PC-3 (cell line): ENCODE measurements around the gene PACSIN1. TPM values are rescaled to one million over a fixed set of nuclear protein-coding genes. Genes with fewer than 3 reads are reported as not detected.

ENCODE experiments used
- ATAC-seq: fragments of 200-7000 bp; cut with Tn5 transposase; 2 replicates; pipeline ENCODE4 v1.9.1; 2020; ENCODE audit warnings: mild to moderate bottlenecking, moderate library complexity
- BruUV-seq: library from RNA; stranded (reverse); fragments of 400-500 nt; replicated peaks from 2 replicates; lab custom pipeline; 2021; lab: Mats Ljungman, UMichigan
- CTCF ChIA-PET: fragments of 300-600 bp; sonication (Branson Sonifier 250); formaldehyde crosslinking; loops from one replicate; lab custom pipeline; 2022; ENCODE audit warnings: antibody characterized with exemption; lab: Charles Lee
- POLR2A ChIA-PET: fragments of 300-600 bp; sonication (Branson Sonifier 250); formaldehyde crosslinking; loops from one replicate; lab custom pipeline; 2022; ENCODE audit warnings: antibody characterized with exemption; ENCODE audit not compliant: unreplicated experiment; lab: Charles Lee
- DNase-seq: peaks from one replicate; pipeline ENCODE4 v3.0.0-alpha.2; 2015
- H2AFZ ChIP-seq: fragments of 300-600 bp; sonication (generic); 2 replicates; pipeline ENCODE4 v1.6.0; 2016; ENCODE audit warnings: antibody characterized with exemption, low read length
- H3F3A ChIP-seq: fragments of 300-600 bp; sonication (generic); one replicate; pipeline ENCODE4 v1.6.0; 2017; ENCODE audit warnings: antibody characterized with exemption, low read length, control low read depth, mild to moderate bottlenecking; ENCODE audit not compliant: unreplicated experiment
- H3K27ac ChIP-seq: fragments of 300-600 bp; sonication (generic); 2 replicates; pipeline ENCODE4 v1.5.1; 2016; ENCODE audit warnings: mild to moderate bottlenecking, low read length
- H3K27me3 ChIP-seq: fragments of 300-600 bp; sonication (generic); 2 replicates; pipeline ENCODE4 v1.6.1; 2016; ENCODE audit warnings: low read length, mixed read lengths
- H3K36me3 ChIP-seq: fragments of 300-600 bp; sonication (generic); 2 replicates; pipeline ENCODE4 v1.6.1; 2016; ENCODE audit warnings: low read depth, mixed run types, low read length, mixed read lengths
- H3K4me1 ChIP-seq: fragments of 300-600 bp; sonication (generic); 2 replicates; pipeline ENCODE4 v1.5.1; 2016; ENCODE audit warnings: low read length; ENCODE audit not compliant: insufficient read depth
- H3K4me2 ChIP-seq: fragments of 300-600 bp; sonication (generic); 2 replicates; pipeline ENCODE4 v1.6.0; 2016; ENCODE audit warnings: low read length
- H3K4me3 ChIP-seq: fragments of 300-600 bp; sonication (generic); 2 replicates; pipeline ENCODE4 v1.5.1; 2016; ENCODE audit warnings: mild to moderate bottlenecking, low read length, mixed read lengths
- H3K79me2 ChIP-seq: fragments of 300-600 bp; sonication (generic); 2 replicates; pipeline ENCODE4 v1.6.1; 2017; ENCODE audit warnings: low read length, mixed read lengths
- H3K9ac ChIP-seq: fragments of 300-600 bp; sonication (generic); 2 replicates; pipeline ENCODE4 v1.6.0; 2016; ENCODE audit warnings: mild to moderate bottlenecking, low read length
- H3K9me2 ChIP-seq: fragments of 300-600 bp; sonication (generic); replicated peaks from 2 replicates; pipeline ENCODE4 v1.6.1; 2016; ENCODE audit warnings: mixed run types, low read length, mixed read lengths
- H3K9me3 ChIP-seq: fragments of 300-600 bp; sonication (generic); 2 replicates; pipeline ENCODE4 v1.6.1; 2016; ENCODE audit warnings: low read length, mixed read lengths
- H4K20me1 ChIP-seq: fragments of 300-600 bp; sonication (generic); 2 replicates; pipeline ENCODE4 v1.6.1; 2016; ENCODE audit warnings: low read length, mixed read lengths
- EZH2 ChIP-seq: fragments of 300-600 bp; sonication (generic); IDR thresholded peaks from one replicate; pipeline ENCODE4 v1.6.1; 2017; ENCODE audit warnings: antibody characterized with exemption, mild to moderate bottlenecking, low read length; ENCODE audit not compliant: unreplicated experiment
- EZH2phosphoT487 ChIP-seq: fragments of 300-600 bp; sonication (generic); IDR thresholded peaks from 2 replicates; pipeline ENCODE4 v1.6.1; 2018; ENCODE audit warnings: mild to moderate bottlenecking, antibody characterized with exemption, low read length, borderline replicate concordance
- intact Hi-C: fragments of 100-400 bp; cut with micrococcal nuclease; formaldehyde crosslinking; loops from 2 replicates; pipeline ENCODE4 v1.9.0; 2023
- total RNA-seq: library from RNA; depleted of rRNA; stranded (reverse); fragments of >200 nt; gene quantifications from 2 replicates; pipeline ENCODE4 v1.2.3, GENCODE V29; 2014
- TF ChIP-seq, protein P1 (sequence below): fragments of 300-600 bp; sonication (generic); conservative IDR thresholded peaks from 2 replicates; pipeline ENCODE4 v1.5.1; 2017; ENCODE audit warnings: antibody characterized with exemption, low read depth, mild to moderate bottlenecking, low read length

Gene PACSIN1
- total RNA-seq, 1 experiment from 2014 or later: 2.3 TPM

DNA sequence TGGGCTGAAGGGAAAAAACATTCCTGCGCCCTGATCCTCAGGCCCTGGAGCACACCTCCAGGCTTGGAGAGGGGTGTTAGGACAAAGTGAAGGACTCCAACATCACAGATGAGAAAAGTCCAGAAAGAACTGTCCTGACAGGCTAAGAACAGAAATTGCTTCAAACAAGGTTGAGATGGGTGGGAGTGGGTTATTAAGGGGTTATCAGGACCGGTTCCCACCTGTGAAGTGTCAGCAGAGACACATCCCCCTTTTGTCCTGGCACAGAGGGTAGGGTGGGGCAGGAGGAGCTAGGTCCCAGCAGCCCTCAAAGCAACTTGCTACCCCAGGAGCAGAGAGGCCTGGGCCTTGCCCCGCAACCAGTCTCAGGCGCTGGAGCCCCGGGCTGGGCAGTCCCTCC lies 86.7 kb downstream of the PACSIN1 start:
- Histone ChIP-seq H3K79me2 (peaks cover 63% of the 10 kb centered on the region), H4K20me1 (no peaks in the 10 kb centered on the region), H3K4me2 (peak overlapping the region; percentile 71), H2AFZ (no peak overlapping the region), H3K4me3 (peak overlapping the region; percentile 46; the same call in 1 of the 2 replicates), H3K36me3 (peaks cover 7% of the 10 kb centered on the region), H3K9me3 (no peaks in the 10 kb centered on the region), H3K9me2 (no peaks in the 10 kb centered on the region), H3F3A (peaks cover 3% of the 10 kb centered on the region), H3K27ac (no peak overlapping the region), H3K4me1 (peaks cover 57% of the 10 kb centered on the region), H3K9ac (no peak overlapping the region), H3K27me3 (no peaks in the 10 kb centered on the region)
- DNase-seq: no peak
- ChIA-PET CTCF (no interaction called here), POLR2A (no interaction called here)
- TF ChIP-seq, protein P1, sequence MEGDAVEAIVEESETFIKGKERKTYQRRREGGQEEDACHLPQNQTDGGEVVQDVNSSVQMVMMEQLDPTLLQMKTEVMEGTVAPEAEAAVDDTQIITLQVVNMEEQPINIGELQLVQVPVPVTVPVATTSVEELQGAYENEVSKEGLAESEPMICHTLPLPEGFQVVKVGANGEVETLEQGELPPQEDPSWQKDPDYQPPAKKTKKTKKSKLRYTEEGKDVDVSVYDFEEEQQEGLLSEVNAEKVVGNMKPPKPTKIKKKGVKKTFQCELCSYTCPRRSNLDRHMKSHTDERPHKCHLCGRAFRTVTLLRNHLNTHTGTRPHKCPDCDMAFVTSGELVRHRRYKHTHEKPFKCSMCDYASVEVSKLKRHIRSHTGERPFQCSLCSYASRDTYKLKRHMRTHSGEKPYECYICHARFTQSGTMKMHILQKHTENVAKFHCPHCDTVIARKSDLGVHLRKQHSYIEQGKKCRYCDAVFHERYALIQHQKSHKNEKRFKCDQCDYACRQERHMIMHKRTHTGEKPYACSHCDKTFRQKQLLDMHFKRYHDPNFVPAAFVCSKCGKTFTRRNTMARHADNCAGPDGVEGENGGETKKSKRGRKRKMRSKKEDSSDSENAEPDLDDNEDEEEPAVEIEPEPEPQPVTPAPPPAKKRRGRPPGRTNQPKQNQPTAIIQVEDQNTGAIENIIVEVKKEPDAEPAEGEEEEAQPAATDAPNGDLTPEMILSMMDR: no peak
- TF ChIP-seq EZH2phosphoT487 (no peak), EZH2 (no peak)
- intact Hi-C loops: no loop called here
- no TSS peak for BruUV-seq
- no peak for ATAC-seq

DNA sequence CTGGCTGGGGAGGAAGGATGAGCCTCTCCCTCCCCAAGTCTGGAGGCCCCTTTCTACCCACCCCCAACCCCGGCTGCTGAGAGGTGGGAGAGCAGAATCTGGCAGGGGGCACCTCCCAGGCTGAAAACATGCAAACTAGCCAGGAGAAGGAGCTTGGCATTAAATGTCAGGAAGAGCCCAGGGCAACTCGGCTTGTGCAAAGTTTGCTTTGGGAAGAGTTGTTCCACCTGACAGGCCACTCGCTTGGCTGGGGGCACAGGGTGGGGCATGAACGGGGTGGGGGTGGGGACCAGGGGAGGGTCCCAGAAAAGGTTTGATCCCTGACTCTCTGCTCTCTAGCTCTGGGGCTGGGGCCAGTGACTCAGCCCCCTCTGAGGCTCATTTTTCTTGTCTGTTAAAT lies 87.3 kb downstream of the PACSIN1 start:
- H3K9me2 ChIP-seq: no peaks in the 10 kb centered on the region
- no TSS peak for BruUV-seq
- no peaks in the 10 kb centered on the region for H4K20me1 ChIP-seq
- H3K4me2 ChIP-seq: peak overlapping the region; percentile 85
- ChIA-PET CTCF (no interaction called here), POLR2A (no interaction called here)
- no peaks in the 10 kb centered on the region for H3F3A ChIP-seq
- H3K36me3 ChIP-seq: peaks cover 7% of the 10 kb centered on the region
- H3K27ac ChIP-seq: peak overlapping the region; percentile 42; the same call in 1 of the 2 replicates
- H3K4me3 ChIP-seq: peak overlapping the region; percentile 73; the same call in 1 of the 2 replicates
- intact Hi-C loops: no loop called here
- DNase-seq: peak; percentile 51
- H3K9ac ChIP-seq: no peak overlapping the region; the same call in 1 of the 2 replicates
- H3K9me3 ChIP-seq: no peaks in the 10 kb centered on the region
- TF ChIP-seq EZH2phosphoT487: no peak
- TF ChIP-seq, protein P1: no peak
- TF ChIP-seq EZH2: no peak
- peaks cover 52% of the 10 kb centered on the region for H3K4me1 ChIP-seq
- no peak overlapping the region for H2AFZ ChIP-seq
- H3K27me3 ChIP-seq: no peaks in the 10 kb centered on the region
- H3K79me2 ChIP-seq: peaks cover 63% of the 10 kb centered on the region
- no peak for ATAC-seq

DNA sequence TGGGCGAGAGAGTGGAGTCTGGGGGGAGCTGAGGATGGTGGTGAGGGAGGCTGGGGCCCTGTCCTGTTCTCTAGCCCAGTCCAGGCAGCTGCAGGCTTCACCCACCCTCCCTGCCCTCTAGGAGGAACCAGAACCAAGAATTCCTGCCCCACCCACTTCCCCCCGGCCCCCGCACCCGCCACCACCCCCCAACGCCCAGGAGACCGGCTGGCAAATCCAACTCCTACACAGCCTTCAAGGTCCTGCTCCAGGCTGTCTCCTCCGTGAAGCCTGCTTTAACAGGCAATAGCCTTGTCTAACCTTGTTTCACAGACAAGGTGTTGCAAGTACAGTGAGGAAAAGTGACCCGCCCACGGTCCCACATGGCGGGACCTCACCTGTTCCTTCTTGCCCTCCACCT lies 87.9 kb downstream of the PACSIN1 start:
- no TSS peak for BruUV-seq
- peak overlapping the region; percentile 65 for H3K27ac ChIP-seq
- H3K27me3 ChIP-seq: no peaks in the 10 kb centered on the region
- H3K9me3 ChIP-seq: no peaks in the 10 kb centered on the region
- peaks cover 45% of the 10 kb centered on the region for H3K4me1 ChIP-seq
- peak overlapping the region; percentile 65 for H3K9ac ChIP-seq
- TF ChIP-seq, protein P1: no peak
- ChIA-PET POLR2A (no interaction called here), CTCF (no interaction called here)
- H4K20me1 ChIP-seq: no peaks in the 10 kb centered on the region
- H3K9me2 ChIP-seq: no peaks in the 10 kb centered on the region
- intact Hi-C loops: loop anchor here (2.0 kb wide), 2 partner anchors 27 to 55 kb away; no protein-coding TSS in a partner anchor
- DNase-seq: peak; percentile 26
- H3F3A ChIP-seq: no peaks in the 10 kb centered on the region
- ATAC-seq: peak; percentile 11
- H2AFZ ChIP-seq: no peak overlapping the region
- H3K79me2 ChIP-seq: peaks cover 63% of the 10 kb centered on the region
- H3K4me2 ChIP-seq: peak overlapping the region; percentile 85
- H3K4me3 ChIP-seq: peak overlapping the region; percentile 73
- peaks cover 7% of the 10 kb centered on the region for H3K36me3 ChIP-seq
